KMS-11 (cell line): ENCODE measurements around the gene FAF1.

Experiments
- H2AFZ ChIP-seq: fragments of 200-600 bp; sonication (generic); 2 replicates; pipeline ENCODE4 v1.6.1; 2016; ENCODE audit warnings: antibody characterized with exemption, mixed run types, low read depth
- H3K27ac ChIP-seq: fragments of 200-600 bp; sonication (generic); 2 replicates; pipeline ENCODE4 v1.6.1; 2016; ENCODE audit warnings: mild to moderate bottlenecking, mixed run types
- H3K27me3 ChIP-seq: fragments of 200-600 bp; sonication (generic); 2 replicates; pipeline ENCODE4 v1.6.1; 2017; ENCODE audit warnings: mild to moderate bottlenecking, low read depth, mixed run types, moderate library complexity; ENCODE audit not compliant: insufficient read depth
- H3K36me3 ChIP-seq: fragments of 200-600 bp; sonication (generic); 2 replicates; pipeline ENCODE4 v1.6.1; 2017; ENCODE audit warnings: mild to moderate bottlenecking, mixed run types; ENCODE audit not compliant: insufficient read depth
- H3K4me1 ChIP-seq: fragments of 200-600 bp; sonication (generic); 2 replicates; pipeline ENCODE4 v1.6.1; 2016; ENCODE audit warnings: mild to moderate bottlenecking, low read depth, mixed run types; ENCODE audit not compliant: poor library complexity, severe bottlenecking
- H3K4me2 ChIP-seq: fragments of 200-600 bp; sonication (generic); 2 replicates; pipeline ENCODE4 v1.7.0; 2016; ENCODE audit warnings: mild to moderate bottlenecking, mixed run types
- H3K4me3 ChIP-seq: fragments of 200-600 bp; sonication (generic); IDR thresholded peaks from 2 replicates; pipeline ENCODE4 v1.6.1; 2017; ENCODE audit warnings: low read depth, low read length, mixed read lengths; ENCODE audit not compliant: insufficient read depth
- H3K79me2 ChIP-seq: fragments of 200-600 bp; sonication (generic); 2 replicates; pipeline ENCODE4 v1.6.1; 2016; ENCODE audit warnings: low read depth, mixed run types; ENCODE audit not compliant: insufficient read depth
- H3K9ac ChIP-seq: fragments of 200-600 bp; sonication (generic); 2 replicates; pipeline ENCODE4 v1.6.1; 2016; ENCODE audit warnings: mild to moderate bottlenecking, mixed run types
- H4K20me1 ChIP-seq: fragments of 200-600 bp; sonication (generic); 2 replicates; pipeline ENCODE4 v1.6.1; 2016; ENCODE audit warnings: mild to moderate bottlenecking, mixed run types; ENCODE audit not compliant: insufficient read depth
- CTCF ChIP-seq: fragments of 200-600 bp; sonication (generic); conservative IDR thresholded peaks from 2 replicates; pipeline ENCODE4 v1.6.1; 2017; ENCODE audit warnings: low read depth, mild to moderate bottlenecking, antibody characterized with exemption, low read length, moderate library complexity, mixed read lengths

Gene FAF1

DNA sequence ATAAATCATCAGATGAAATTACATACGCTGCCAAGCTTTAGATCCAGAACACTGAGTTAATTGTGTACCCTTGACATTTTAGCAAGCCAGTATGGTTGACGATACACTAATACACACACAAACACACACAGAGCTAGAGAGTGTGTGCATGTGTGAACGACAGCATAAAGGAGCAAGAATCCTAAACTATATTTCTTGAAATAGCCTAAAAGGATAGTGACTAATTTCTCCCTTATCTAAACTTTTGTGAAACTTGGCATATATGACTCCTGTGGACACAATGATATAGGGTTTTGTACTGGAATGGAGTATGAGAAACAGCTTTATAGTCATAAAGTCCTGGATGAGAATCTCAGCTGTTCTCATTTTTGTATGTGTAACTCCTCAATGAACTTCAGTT is 471.7 kb downstream of the FAF1 start:
- Histone ChIP-seq H3K36me3 (no peaks in the 10 kb centered on the region), H4K20me1 (no peaks in the 10 kb centered on the region), H3K27me3 (no peaks in the 10 kb centered on the region), H3K4me3 (no peak overlapping the region), H3K27ac (no peak overlapping the region), H2AFZ (no peak overlapping the region), H3K4me1 (peaks cover 21% of the 10 kb centered on the region), H3K79me2 (no peaks in the 10 kb centered on the region), H3K4me2 (no peak overlapping the region), H3K9ac (no peak overlapping the region)
- TF ChIP-seq CTCF, result no peak

DNA sequence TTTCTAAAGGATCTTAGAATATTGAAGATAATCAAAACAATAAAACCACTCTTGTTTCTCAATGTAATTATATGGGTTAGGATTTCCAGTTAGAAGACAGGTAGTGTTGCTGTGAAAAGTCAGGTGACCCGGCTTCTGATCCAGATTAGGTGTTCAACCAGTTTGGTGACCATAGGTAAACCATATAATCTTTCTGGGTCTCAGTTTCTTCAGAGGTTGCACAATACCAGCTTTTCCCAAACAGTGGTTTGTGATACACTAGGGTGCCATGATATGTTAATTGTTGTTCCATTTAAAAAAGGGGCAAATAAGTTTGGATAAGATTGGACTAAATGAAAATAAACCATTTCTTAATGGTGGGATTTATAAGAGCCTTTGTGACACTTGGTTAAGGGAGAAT is 472.3 kb downstream of the FAF1 start:
- Histone ChIP-seq H3K9ac (no peak overlapping the region), H4K20me1 (no peaks in the 10 kb centered on the region), H3K4me2 (no peak overlapping the region), H3K27me3 (no peaks in the 10 kb centered on the region), H3K4me3 (no peak overlapping the region), H2AFZ (no peak overlapping the region), H3K4me1 (peaks cover 19% of the 10 kb centered on the region), H3K36me3 (no peaks in the 10 kb centered on the region), H3K79me2 (no peaks in the 10 kb centered on the region), H3K27ac (no peak overlapping the region)
- TF ChIP-seq CTCF, result no peak

- H3K4me2 ChIP-seq, result no peak overlapping the region
- H3K4me1 ChIP-seq, result no peaks in the 10 kb centered on the region
- no peaks in the 10 kb centered on the region for H3K36me3 ChIP-seq
- no peak overlapping the region for H3K27ac ChIP-seq
- H3K27me3 ChIP-seq, result no peaks in the 10 kb centered on the region
- no peak overlapping the region for H3K9ac ChIP-seq
- no peaks in the 10 kb centered on the region for H4K20me1 ChIP-seq
- no peaks in the 10 kb centered on the region for H3K79me2 ChIP-seq
- no peak for TF ChIP-seq CTCF
- H3K4me3 ChIP-seq, result no peak overlapping the region
- no peak overlapping the region for H2AFZ ChIP-seq
These were observed 478.8 kb downstream of the FAF1 start for GRCh38 chr1:50481142-50481736.

DNA sequence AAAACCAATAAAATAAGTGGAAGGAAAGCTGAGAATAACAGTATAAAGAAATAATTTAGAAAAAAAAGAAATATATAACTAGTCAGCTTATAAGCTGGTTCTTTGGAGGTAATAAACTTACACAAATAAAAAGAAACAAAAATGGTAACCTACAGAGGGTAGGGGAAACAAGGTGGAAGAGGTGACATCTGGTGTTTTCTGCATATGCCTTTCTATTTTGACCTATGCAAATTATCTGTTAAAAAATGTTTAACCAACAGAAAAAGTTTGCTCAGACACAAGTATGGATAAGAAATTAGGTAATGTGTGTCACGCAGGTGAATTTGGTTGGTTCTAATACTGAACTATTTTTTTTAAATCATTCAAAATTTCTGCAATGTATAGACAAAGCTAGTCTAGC is 483.3 kb downstream of the FAF1 start:
- Histone ChIP-seq H2AFZ (no peak overlapping the region), H3K27me3 (no peaks in the 10 kb centered on the region), H3K79me2 (no peaks in the 10 kb centered on the region), H3K9ac (no peak overlapping the region), H4K20me1 (no peaks in the 10 kb centered on the region), H3K4me2 (no peak overlapping the region), H3K27ac (no peak overlapping the region), H3K4me1 (no peaks in the 10 kb centered on the region), H3K4me3 (no peak overlapping the region), H3K36me3 (no peaks in the 10 kb centered on the region)
- no peak for TF ChIP-seq CTCF
